Nephron (organoid): ENCODE data around the gene UBA5.

Experiments
- H3K27ac Mint-ChIP-seq, 3 experiments: 2 replicates each; pipeline ENCODE4 v1.8.0; 2020; ENCODE audit warnings: mixed read lengths in 3 of 3, mild to moderate bottlenecking in 2 of 3, moderate library complexity in 1 of 3
- H3K27me3 Mint-ChIP-seq: 2 replicates; pipeline ENCODE4 v1.8.0; 2021; ENCODE audit warnings: low read depth, mild to moderate bottlenecking, moderate library complexity, mixed read lengths
- H3K36me3 Mint-ChIP-seq: 2 replicates; pipeline ENCODE4 v1.8.0; 2020; ENCODE audit warnings: low read depth, mixed read lengths
- H3K4me1 Mint-ChIP-seq: 2 replicates; pipeline ENCODE4 v1.8.0; 2020; ENCODE audit warnings: mixed read lengths
- H3K4me3 Mint-ChIP-seq, 3 experiments: 2 replicates each; pipeline ENCODE4 v1.8.0; 2020; ENCODE audit warnings: mild to moderate bottlenecking in 3 of 3, mixed read lengths in 3 of 3, moderate library complexity in 2 of 3
- H3K9me3 Mint-ChIP-seq: 2 replicates; pipeline ENCODE4 v1.8.0; 2020; ENCODE audit warnings: mixed read lengths
- CTCF ChIP-seq, 3 experiments: fragments of 200-600 bp; sonication (generic); IDR thresholded peaks; one replicate each; pipeline ENCODE4 v1.5.0; 2021; ENCODE audit warnings: antibody characterized with exemption in 3 of 3; ENCODE audit not compliant: unreplicated experiment in 3 of 3

UBA5 gene

GRCh38 chr3:132623646-132624045, 36.5 kb upstream of the UBA5 start:
- Mint-ChIP-seq H3K4me1 (no peaks in the 10 kb centered on the region), H3K4me3 (no peak overlapping the region), H3K27me3 (no peaks in the 10 kb centered on the region), H3K9me3 (no peaks in the 10 kb centered on the region), H3K36me3 (peaks cover 32% of the 10 kb centered on the region), H3K27ac (no peak overlapping the region)
- no peak for TF ChIP-seq CTCF (IDR thresholded peaks at IDR 0.05; ENCODE audit: unreplicated experiment in 3 of 3)

- TF ChIP-seq CTCF (IDR thresholded peaks at IDR 0.05; ENCODE audit: unreplicated experiment in 3 of 3), result no peak
- Mint-ChIP-seq H3K27me3 (no peaks in the 10 kb centered on the region), H3K4me3 (no peak overlapping the region)
Measured at GRCh38 chr3:132624790-132625189, 35.3 kb upstream of the UBA5 start.

GRCh38 chr3:132625613-132626012, 34.5 kb upstream of the UBA5 start:
- no peak for TF ChIP-seq CTCF (IDR thresholded peaks at IDR 0.05; ENCODE audit: unreplicated experiment in 3 of 3)
- no peaks in the 10 kb centered on the region for H3K27me3 Mint-ChIP-seq
- H3K27ac Mint-ChIP-seq, result no peak overlapping the region
- no peaks in the 10 kb centered on the region for H3K4me1 Mint-ChIP-seq
- H3K9me3 Mint-ChIP-seq, result no peaks in the 10 kb centered on the region
- H3K36me3 Mint-ChIP-seq, result peaks cover 34% of the 10 kb centered on the region
- no peak overlapping the region for H3K4me3 Mint-ChIP-seq

More at GRCh38 chr3:132624790-132625189, 35.3 kb upstream of the UBA5 start:
- H3K36me3 Mint-ChIP-seq, result peaks cover 35% of the 10 kb centered on the region
- no peak overlapping the region for H3K27ac Mint-ChIP-seq
- H3K4me1 Mint-ChIP-seq, result no peaks in the 10 kb centered on the region
- no peaks in the 10 kb centered on the region for H3K9me3 Mint-ChIP-seq

GRCh38 chr3:132626955-132627354, 33.2 kb upstream of the UBA5 start:
- Mint-ChIP-seq H3K4me3 (no peak overlapping the region), H3K9me3 (no peaks in the 10 kb centered on the region), H3K27ac (no peak overlapping the region), H3K4me1 (no peaks in the 10 kb centered on the region), H3K36me3 (peaks cover 24% of the 10 kb centered on the region), H3K27me3 (no peaks in the 10 kb centered on the region)
- no peak for TF ChIP-seq CTCF (IDR thresholded peaks at IDR 0.05; ENCODE audit: unreplicated experiment in 3 of 3)

GRCh38 chr3:132628157-132628556, 32.0 kb upstream of the UBA5 start:
- Mint-ChIP-seq H3K27me3 (no peaks in the 10 kb centered on the region), H3K4me1 (no peaks in the 10 kb centered on the region), H3K4me3 (no peak overlapping the region), H3K27ac (no peak overlapping the region), H3K9me3 (no peaks in the 10 kb centered on the region), H3K36me3 (peaks cover 26% of the 10 kb centered on the region)
- no peak for TF ChIP-seq CTCF (IDR thresholded peaks at IDR 0.05; ENCODE audit: unreplicated experiment in 3 of 3)

GRCh38 chr3:132629928-132630327, 30.2 kb upstream of the UBA5 start:
- H3K4me3 Mint-ChIP-seq, result no peak overlapping the region
- no peak for TF ChIP-seq CTCF (IDR thresholded peaks at IDR 0.05; ENCODE audit: unreplicated experiment in 3 of 3)
- H3K9me3 Mint-ChIP-seq, result no peaks in the 10 kb centered on the region
- H3K27ac Mint-ChIP-seq, result no peak overlapping the region
- no peaks in the 10 kb centered on the region for H3K4me1 Mint-ChIP-seq
- H3K27me3 Mint-ChIP-seq, result no peaks in the 10 kb centered on the region
- peaks cover 26% of the 10 kb centered on the region for H3K36me3 Mint-ChIP-seq
